ENCODE results near the gene FIGNL2. TPM values are rescaled to one million over a fixed set of nuclear protein-coding genes. Genes with fewer than 3 reads are reported as not detected.
"Not testable (repeated sequence)": the region's sequence is repeated elsewhere in the genome, so short reads cannot be mapped to it uniquely, and the experiment has no call there.

FIGNL2 gene
- total RNA-seq, 1 donor from 2014 or later: 17.8 TPM

- Mint-ChIP-seq H3K27me3 (no peaks in the 10 kb centered on the region), H3K4me1 (ENCODE audit: unreplicated experiment) (peaks cover 4% of the 10 kb centered on the region), H3K36me3 (no peaks in the 10 kb centered on the region), H3K4me3 (no peak overlapping the region), H3K9me3 (no peaks in the 10 kb centered on the region), H3K27ac (no peak overlapping the region)
- no peak for DNase-seq (ENCODE audit: extremely low spot score, unreplicated experiment)
- TF ChIP-seq CTCF (conservative IDR thresholded peaks at IDR 0.05): no peak
These were observed 41.6 kb downstream of the FIGNL2 start for GRCh38 chr12:51806896-51807295.

- Mint-ChIP-seq H3K4me1 (ENCODE audit: unreplicated experiment) (no peaks in the 10 kb centered on the region), H3K27me3 (no peaks in the 10 kb centered on the region), H3K36me3 (no peaks in the 10 kb centered on the region), H3K27ac (no peak overlapping the region), H3K9me3 (no peaks in the 10 kb centered on the region), H3K4me3 (no peak overlapping the region)
- TF ChIP-seq CTCF (conservative IDR thresholded peaks at IDR 0.05): no peak
- DNase-seq (ENCODE audit: extremely low spot score, unreplicated experiment): no peak
These were observed 47.5 kb downstream of the FIGNL2 start for GRCh38 chr12:51801027-51801426.

GRCh38 chr12:51798501-51798900 lies 50.0 kb downstream of the FIGNL2 start:
- H3K36me3 Mint-ChIP-seq: peaks cover under 1% of the 10 kb centered on the region
- DNase-seq (ENCODE audit: extremely low spot score, unreplicated experiment): no peak
- H3K27ac Mint-ChIP-seq: no peak overlapping the region
- no peak overlapping the region for H3K4me3 Mint-ChIP-seq
- no peaks in the 10 kb centered on the region for H3K27me3 Mint-ChIP-seq
- no peaks in the 10 kb centered on the region for H3K4me1 Mint-ChIP-seq (ENCODE audit: unreplicated experiment)
- TF ChIP-seq CTCF (conservative IDR thresholded peaks at IDR 0.05): no peak
- H3K9me3 Mint-ChIP-seq: no peaks in the 10 kb centered on the region

GRCh38 chr12:51798051-51798450 lies 50.5 kb downstream of the FIGNL2 start:
- H3K36me3 Mint-ChIP-seq; H3K4me3 Mint-ChIP-seq; H3K27me3 Mint-ChIP-seq; H3K4me1 Mint-ChIP-seq (ENCODE audit: unreplicated experiment); H3K27ac Mint-ChIP-seq; H3K9me3 Mint-ChIP-seq; DNase-seq (ENCODE audit: extremely low spot score, unreplicated experiment): not testable (repeated sequence)

GRCh38 chr12:51797301-51797700 lies 51.2 kb downstream of the FIGNL2 start:
- Mint-ChIP-seq H3K27me3 (no peaks in the 10 kb centered on the region), H3K27ac (no peak overlapping the region), H3K9me3 (no peaks in the 10 kb centered on the region), H3K4me1 (ENCODE audit: unreplicated experiment) (no peaks in the 10 kb centered on the region), H3K36me3 (peaks cover 4% of the 10 kb centered on the region), H3K4me3 (no peak overlapping the region)
- DNase-seq (ENCODE audit: extremely low spot score, unreplicated experiment): no peak
- no peak for TF ChIP-seq CTCF (conservative IDR thresholded peaks at IDR 0.05)

- no peak for DNase-seq (ENCODE audit: extremely low spot score, unreplicated experiment)
- no peak for TF ChIP-seq CTCF (conservative IDR thresholded peaks at IDR 0.05)
- no peak overlapping the region for H3K4me3 Mint-ChIP-seq
- no peaks in the 10 kb centered on the region for H3K9me3 Mint-ChIP-seq
- no peaks in the 10 kb centered on the region for H3K4me1 Mint-ChIP-seq (ENCODE audit: unreplicated experiment)
- no peak overlapping the region for H3K27ac Mint-ChIP-seq
- H3K36me3 Mint-ChIP-seq: peaks cover 4% of the 10 kb centered on the region
- no peaks in the 10 kb centered on the region for H3K27me3 Mint-ChIP-seq
These were observed 55.3 kb downstream of the FIGNL2 start for GRCh38 chr12:51793201-51793600.
